H1 (cell line): ENCODE results near the gene CCDC127. TPM values are rescaled to one million over a fixed set of nuclear protein-coding genes. Genes with fewer than 3 reads are reported as not detected.

Source experiments
- CTCF ChIA-PET: fragments of 300-600 bp; sonication (Branson Sonifier 250); formaldehyde crosslinking; loops from one replicate; lab custom pipeline; 2021; ENCODE audit not compliant: partially characterized antibody; lab: Charles Lee
- POLR2A ChIA-PET: fragments of 300-600 bp; sonication (Branson Sonifier 250); formaldehyde crosslinking; loops from one replicate; lab custom pipeline; 2021; ENCODE audit warnings: inconsistent platforms; ENCODE audit not compliant: partially characterized antibody; lab: Charles Lee
- DNase-seq, 2 experiments: peaks; one replicate each; pipeline versions ENCODE4 v3.0.0 to v3.0.0-alpha.2; 2010 to 2022; ENCODE audit warnings: low spot score in 2 of 2, low read depth in 1 of 2, mixed read lengths in 1 of 2
- FAIRE-seq: peaks from 2 replicates; lab custom pipeline; 2011; peaks lifted over from hg19 to GRCh38; lab: Jason Lieb, UNC
- H2AFZ ChIP-seq: 2 replicates; pipeline ENCODE4 v1.8.1; 2012; ENCODE audit warnings: low read length, inconsistent platforms
- H2AK5ac ChIP-seq: 2 replicates; pipeline ENCODE4 v1.6.1; 2013; ENCODE audit warnings: low read depth, low read length
- H2BK120ac ChIP-seq: replicated peaks from 2 replicates; pipeline ENCODE3; 2013; ENCODE audit warnings: low read depth, low read length, inconsistent platforms
- H2BK12ac ChIP-seq: 2 replicates; pipeline ENCODE4 v1.6.1; 2013; ENCODE audit warnings: low read depth, low read length
- H2BK15ac ChIP-seq: 2 replicates; pipeline ENCODE4 v1.6.1; 2013; ENCODE audit warnings: low read length
- H2BK20ac ChIP-seq: 2 replicates; pipeline ENCODE4 v1.6.1; 2013; ENCODE audit warnings: low read length
- H2BK5ac ChIP-seq: 2 replicates; pipeline ENCODE4 v1.6.1; 2013; ENCODE audit warnings: low read depth, low read length
- H3K14ac ChIP-seq: 2 replicates; pipeline ENCODE4 v1.6.1; 2013; ENCODE audit warnings: inconsistent platforms; ENCODE audit not compliant: insufficient read length
- H3K18ac ChIP-seq: 2 replicates; pipeline ENCODE4 v1.6.1; 2013; ENCODE audit warnings: low read length; ENCODE audit errors: extremely low read depth
- H3K23ac ChIP-seq: 2 replicates; pipeline ENCODE4 v1.6.1; 2013; ENCODE audit warnings: inconsistent platforms; ENCODE audit not compliant: insufficient read length
- H3K23me2 ChIP-seq: 2 replicates; pipeline ENCODE4 v1.6.1; 2013; ENCODE audit warnings: low read depth, low read length
- H3K27ac ChIP-seq: 2 replicates; pipeline ENCODE4 v1.6.1; 2011; ENCODE audit warnings: low read depth, low read length, inconsistent platforms
- H3K27me3 ChIP-seq, 4 experiments: replicated peaks in 1 of 4; 1 replicate in 1 of 4; 2 replicates in 3 of 4; pipeline versions ENCODE4 v1.6.1 to v1.8.1; 2011 to 2013; ENCODE audit warnings: low read length in 3 of 4, mild to moderate bottlenecking in 3 of 4, inconsistent platforms in 2 of 4, mixed read lengths in 2 of 4, moderate library complexity in 1 of 4; ENCODE audit not compliant: control insufficient read depth in 3 of 4, insufficient read depth in 3 of 4; ENCODE audit errors: extremely low read depth in 1 of 4
- H3K36me3 ChIP-seq, 4 experiments: 2 replicates each; pipeline versions ENCODE4 v1.6.1 to v1.8.1; 2011 to 2013; ENCODE audit warnings: mild to moderate bottlenecking in 4 of 4, low read length in 3 of 4, moderate library complexity in 2 of 4, control low read depth in 1 of 4, inconsistent platforms in 1 of 4; ENCODE audit not compliant: insufficient read depth in 4 of 4, control insufficient read depth in 2 of 4
- H3K4ac ChIP-seq: replicated peaks from 2 replicates; pipeline ENCODE3; 2013; ENCODE audit warnings: low read length, low read depth, mixed read lengths, inconsistent platforms; ENCODE audit not compliant: insufficient read length
- H3K4me1 ChIP-seq, 4 experiments: replicated peaks in 1 of 4; 1 replicate in 1 of 4; 2 replicates in 3 of 4; pipeline versions ENCODE4 v1.6.1 to v1.8.1; 2011 to 2013; ENCODE audit warnings: low read length in 3 of 4, inconsistent platforms in 2 of 4, mixed read lengths in 1 of 4; ENCODE audit not compliant: insufficient read depth in 4 of 4, control insufficient read depth in 3 of 4
- H3K4me2 ChIP-seq, 2 experiments: 2 replicates each; pipeline versions ENCODE4 v1.6.1 to v1.8.1; 2011 to 2013; ENCODE audit warnings: low read depth in 2 of 2, low read length in 2 of 2, control low read depth in 1 of 2, inconsistent platforms in 1 of 2, mild to moderate bottlenecking in 1 of 2; ENCODE audit not compliant: insufficient read depth in 1 of 2
- H3K4me3 ChIP-seq, 4 experiments: fragments of 200-600, 300-600 bp in 1 of 4; sonication (generic), shearing (Covaris generic), sonication (Bioruptor Twin) in 1 of 4; 2 replicates each; pipeline versions ENCODE4 v1.5.1 to v1.8.1; 2011 to 2016; ENCODE audit warnings: low read length in 4 of 4, low read depth in 3 of 4, control low read depth in 2 of 4, inconsistent platforms in 2 of 4, mild to moderate bottlenecking in 2 of 4, mixed read lengths in 1 of 4, moderate library complexity in 1 of 4; ENCODE audit not compliant: insufficient read depth in 2 of 4; ENCODE audit errors: extremely low read depth in 1 of 4
- H3K56ac ChIP-seq: replicated peaks from 2 replicates; pipeline ENCODE3; 2013; ENCODE audit warnings: low read depth, mild to moderate bottlenecking, mixed read lengths, low read length, inconsistent platforms; ENCODE audit not compliant: insufficient read length
- H3K79me1 ChIP-seq: 2 replicates; pipeline ENCODE4 v1.6.1; 2013; ENCODE audit warnings: low read depth, low read length, control low read depth
- H3K79me2 ChIP-seq, 2 experiments: 2 replicates each; pipeline versions ENCODE4 v1.6.1 to v1.8.1; 2012 to 2013; ENCODE audit warnings: low read length in 2 of 2, mild to moderate bottlenecking in 2 of 2, inconsistent platforms in 1 of 2; ENCODE audit not compliant: insufficient read depth in 2 of 2, control insufficient read depth in 1 of 2
- H3K9ac ChIP-seq, 4 experiments: replicated peaks in 1 of 4; 1 replicate in 1 of 4; 2 replicates in 3 of 4; pipeline versions ENCODE4 v1.6.1 to v1.8.1; 2011 to 2013; ENCODE audit warnings: low read depth in 3 of 4, low read length in 3 of 4, control low read depth in 2 of 4, mild to moderate bottlenecking in 2 of 4, moderate library complexity in 2 of 4, inconsistent platforms in 1 of 4; ENCODE audit errors: extremely low read depth in 1 of 4
- H3K9me3 ChIP-seq, 2 experiments: 2 replicates each; pipeline versions ENCODE4 v1.6.1 to v1.8.1; 2012 to 2013; ENCODE audit warnings: mild to moderate bottlenecking in 2 of 2, moderate library complexity in 2 of 2, control low read depth in 1 of 2, inconsistent platforms in 1 of 2, low read depth in 1 of 2, low read length in 1 of 2, mixed read lengths in 1 of 2; ENCODE audit not compliant: insufficient read depth in 2 of 2
- H4K20me1 ChIP-seq, 2 experiments: replicated peaks in 1 of 2; 2 replicates each; pipeline versions ENCODE3 to v1.8.1; 2011 to 2013; ENCODE audit warnings: inconsistent platforms in 2 of 2, low read length in 2 of 2, mild to moderate bottlenecking in 1 of 2; ENCODE audit not compliant: insufficient read depth in 2 of 2, control insufficient read depth in 1 of 2
- H4K5ac ChIP-seq: 2 replicates; pipeline ENCODE4 v1.6.1; 2013; ENCODE audit warnings: low read length, low read depth, mixed read lengths, inconsistent platforms; ENCODE audit not compliant: insufficient read length
- H4K8ac ChIP-seq: 2 replicates; pipeline ENCODE4 v1.8.0; 2013; ENCODE audit warnings: mild to moderate bottlenecking, moderate library complexity, low read length, inconsistent platforms; ENCODE audit not compliant: insufficient read depth; ENCODE audit errors: extremely low read depth
- H4K91ac ChIP-seq: replicated peaks from 2 replicates; pipeline ENCODE3; 2013; ENCODE audit warnings: low read length, mixed read lengths, inconsistent platforms; ENCODE audit not compliant: insufficient read length
- CBX5 ChIP-seq: fragments of 300-800, 300-1000 bp; sonication (generic); IDR thresholded peaks from 2 replicates; pipeline ENCODE4 v1.7.1; 2016; ENCODE audit warnings: antibody characterized with exemption, low read length, low read depth
- EGR1 ChIP-seq: IDR thresholded peaks from 2 replicates; pipeline ENCODE4 v1.6.1; 2011; ENCODE audit warnings: low read depth, low read length, borderline replicate concordance
- WGBS, 2 experiments: shearing (Covaris generic) in 1 of 2; methylation state at CpG; one replicate each; pipeline versions ENCODE4 v1.1.6 to v1.1.7; 2013 to 2015; ENCODE audit warnings: low lambda C conversion rate in 2 of 2, mixed read lengths in 2 of 2, inconsistent platforms in 1 of 2, low coverage in 1 of 2, missing lambda C conversion rate in 1 of 2; ENCODE audit not compliant: insufficient replicate concordance in 2 of 2, insufficient coverage in 1 of 2, insufficient read length in 1 of 2; ENCODE audit errors: extremely low coverage in 1 of 2, missing lambda C conversion rate in 1 of 2; 5-methylcytosine and 5-hydroxymethylcytosine counted together
- polyA plus RNA-seq, 7 experiments: library from polyadenylated mRNA; depleted of rRNA in 3 of 7; stranded (reverse) in 5 of 7; unstranded in 2 of 7; fragments of >200 nt in 5 of 7; fragments of 200-250 nt in 2 of 7; gene quantifications; 1 replicate in 5 of 7; 2 replicates in 1 of 7; 4 replicates in 1 of 7; pipeline versions ENCODE4 v1.2.1 to v1.2.3, GENCODE V29; 2011 to 2013; ENCODE audit warnings: missing spikeins in 2 of 7, mixed read lengths in 2 of 7
- total RNA-seq: library from RNA; stranded (reverse); fragmentation: NEBNext Ultra II Directional; extraction: Animal tissue kit (Norgen Biotek cat#: 25700); gene quantifications from 2 replicates; pipeline ENCODE4 v1.2.1, GENCODE V29; 2021

CCDC127 gene
- total and polyA plus RNA-seq, 2 of the 8 experiments (the other 6 are each of a cell fraction or from before 2014, with no cell fraction given): 2.9 to 8.0 TPM

DNA sequence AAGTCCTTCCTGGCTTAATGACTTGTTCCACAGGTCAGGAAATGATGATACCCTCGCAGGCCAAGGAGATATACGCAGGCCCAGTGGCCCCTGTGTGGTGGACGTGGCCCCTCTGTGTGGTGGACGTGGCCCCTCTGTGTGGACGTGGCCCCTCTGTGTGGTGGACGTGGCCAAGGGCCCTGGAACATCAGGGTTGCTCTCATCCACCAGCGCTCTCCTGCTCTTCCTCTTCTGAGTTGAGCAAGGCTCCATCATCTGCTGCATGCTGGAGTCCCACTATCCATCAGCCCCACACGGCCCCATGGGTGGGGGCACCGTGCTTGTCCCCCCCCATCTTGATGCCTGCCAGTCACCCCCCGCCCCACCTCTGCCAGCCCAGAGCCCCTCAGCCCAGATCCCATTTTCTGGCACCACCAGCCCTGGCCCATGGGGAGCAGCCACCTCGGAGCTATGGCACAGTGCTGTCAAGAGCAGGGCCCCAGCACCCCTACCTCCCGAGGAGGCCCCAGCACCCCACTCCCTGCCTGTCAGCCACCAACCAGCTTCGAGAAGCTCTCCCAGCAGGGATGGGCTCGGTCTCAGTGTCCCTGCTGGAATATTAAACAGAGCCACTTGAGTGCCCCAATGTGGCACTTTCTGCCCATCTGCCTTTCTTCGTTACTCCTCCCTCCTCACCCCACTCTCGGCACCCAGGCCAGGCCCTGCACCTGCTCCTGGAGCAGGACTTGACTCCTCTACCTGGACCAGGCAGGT lies 18.6 kb downstream of the CCDC127 start:
- H3K27ac ChIP-seq: no peak overlapping the region
- no peak for TF ChIP-seq CBX5
- peak; percentile 51; the same call in 1 of the 2 replicates for TF ChIP-seq EGR1
- no peak overlapping the region for H3K56ac ChIP-seq
- H2BK12ac ChIP-seq: no peak overlapping the region
- peaks cover 0 to 5% (median 3%) of the 10 kb centered on the region in 4 experiments; a peak in 3 of 8 replicates for H3K36me3 ChIP-seq
- no peak overlapping the region for H2BK15ac ChIP-seq
- no peak overlapping the region for H2BK20ac ChIP-seq
- H3K4me3 ChIP-seq: no peak overlapping the region
- H3K4me2 ChIP-seq: no peak overlapping the region
- no peak overlapping the region; the same call in 1 of the 2 replicates for H4K8ac ChIP-seq
- no peaks in the 10 kb centered on the region for H3K9me3 ChIP-seq
- CTCF ChIA-PET: interaction anchor here (0.6 to 2.4 kb wide), 5 partner anchors 11 to 158 kb away, joined by 3 to 18 read pairs (median 4); no protein-coding TSS in a partner anchor
- no peak for FAIRE-seq
- H3K23me2 ChIP-seq: no peaks in the 10 kb centered on the region
- peaks cover 3 to 13% of the 10 kb centered on the region in 2 experiments for H4K20me1 ChIP-seq
- H4K5ac ChIP-seq: no peak overlapping the region
- H2AK5ac ChIP-seq: no peak overlapping the region
- H3K27me3 ChIP-seq: no peaks in the 10 kb centered on the region
- H3K23ac ChIP-seq: no peak overlapping the region
- H3K18ac ChIP-seq: no peak overlapping the region
- H3K14ac ChIP-seq: no peak overlapping the region
- H2BK120ac ChIP-seq: no peak overlapping the region
- no peaks in the 10 kb centered on the region for H3K79me1 ChIP-seq
- WGBS, 2 experiments: 93% methylated on average over 12 of the region's 16 CpGs; no CpG with 5 or more reads in 1 of the 2 experiments
- POLR2A ChIA-PET: interaction anchor here (0.5 to 0.7 kb wide), 3 partner anchors 17 to 146 kb away, joined by 3 read pairs; no protein-coding TSS in a partner anchor
- H2BK5ac ChIP-seq: no peak overlapping the region
- H3K4ac ChIP-seq: no peak overlapping the region
- H3K4me1 ChIP-seq: no peaks in the 10 kb centered on the region
- H2AFZ ChIP-seq: no peak overlapping the region
- no peak overlapping the region for H4K91ac ChIP-seq
- no peaks in the 10 kb centered on the region for H3K79me2 ChIP-seq
- no peak for DNase-seq
- H3K9ac ChIP-seq: no peak overlapping the region
